ENCODE data around the gene EPOP.

DNA sequence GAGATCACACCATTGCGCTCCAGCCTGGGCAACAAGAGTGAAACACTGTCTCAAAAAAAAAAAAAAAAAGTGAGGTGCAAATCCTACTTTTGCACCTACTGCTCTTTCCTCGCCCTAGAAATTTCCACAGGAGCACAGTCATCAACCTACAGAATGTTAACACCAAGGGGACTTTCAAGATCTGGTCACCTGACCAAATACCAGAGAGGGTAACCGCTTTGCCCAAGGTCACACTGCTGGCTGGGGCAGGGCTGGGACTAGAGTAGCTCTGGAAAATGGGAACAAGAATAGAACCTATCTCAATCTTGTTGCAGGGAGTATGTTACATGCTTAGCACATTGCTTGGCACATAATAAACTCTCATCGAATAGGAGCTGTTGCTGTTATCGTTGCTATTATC lies 24.0 kb upstream of the EPOP start:
- TF ChIP-seq, protein P1, sequence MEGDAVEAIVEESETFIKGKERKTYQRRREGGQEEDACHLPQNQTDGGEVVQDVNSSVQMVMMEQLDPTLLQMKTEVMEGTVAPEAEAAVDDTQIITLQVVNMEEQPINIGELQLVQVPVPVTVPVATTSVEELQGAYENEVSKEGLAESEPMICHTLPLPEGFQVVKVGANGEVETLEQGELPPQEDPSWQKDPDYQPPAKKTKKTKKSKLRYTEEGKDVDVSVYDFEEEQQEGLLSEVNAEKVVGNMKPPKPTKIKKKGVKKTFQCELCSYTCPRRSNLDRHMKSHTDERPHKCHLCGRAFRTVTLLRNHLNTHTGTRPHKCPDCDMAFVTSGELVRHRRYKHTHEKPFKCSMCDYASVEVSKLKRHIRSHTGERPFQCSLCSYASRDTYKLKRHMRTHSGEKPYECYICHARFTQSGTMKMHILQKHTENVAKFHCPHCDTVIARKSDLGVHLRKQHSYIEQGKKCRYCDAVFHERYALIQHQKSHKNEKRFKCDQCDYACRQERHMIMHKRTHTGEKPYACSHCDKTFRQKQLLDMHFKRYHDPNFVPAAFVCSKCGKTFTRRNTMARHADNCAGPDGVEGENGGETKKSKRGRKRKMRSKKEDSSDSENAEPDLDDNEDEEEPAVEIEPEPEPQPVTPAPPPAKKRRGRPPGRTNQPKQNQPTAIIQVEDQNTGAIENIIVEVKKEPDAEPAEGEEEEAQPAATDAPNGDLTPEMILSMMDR (conservative IDR thresholded peaks at IDR 0.05): no peak
- TF ChIP-seq ZFX (IDR thresholded peaks at IDR 0.05): no peak
